Kidney (tissue), 14 donors: Measurements from ENCODE around the gene JMJD1C. TPM values are rescaled to one million over a fixed set of nuclear protein-coding genes. Genes with fewer than 3 reads are reported as not detected.

Experiments used
- DNase-seq, 5 donors: peaks; one replicate each; pipeline ENCODE4 v3.0.0-alpha.2; 2013 to 2020
- FAIRE-seq: peaks from 2 replicates; lab custom pipeline; 2012; peaks lifted over from hg19 to GRCh38; lab: Jason Lieb, UNC
- H3K27ac ChIP-seq, 2 donors: one replicate each; pipeline ENCODE4 v1.7.0; 2013; ENCODE audit warnings: low read depth in 2 of 2, low read length in 2 of 2, inconsistent platforms in 1 of 2
- H3K27me3 ChIP-seq: one replicate; pipeline ENCODE4 v1.7.1; 2013; ENCODE audit warnings: low read length, inconsistent platforms; ENCODE audit not compliant: control insufficient read depth, insufficient read depth
- H3K36me3 ChIP-seq, 3 donors: one replicate each; pipeline versions ENCODE4 v1.7.0 to v1.7.1; 2013; ENCODE audit warnings: low read length in 3 of 3, control low read depth in 1 of 3, inconsistent platforms in 1 of 3; ENCODE audit not compliant: insufficient read depth in 3 of 3, control insufficient read depth in 2 of 3
- H3K4me1 ChIP-seq, 3 donors: one replicate each; pipeline versions ENCODE4 v1.7.0 to v1.7.1; 2013; ENCODE audit warnings: low read length in 3 of 3, inconsistent platforms in 1 of 3, low read depth in 1 of 3; ENCODE audit not compliant: control insufficient read depth in 2 of 3, insufficient read depth in 2 of 3
- H3K4me3 ChIP-seq, 3 donors: one replicate each; pipeline versions ENCODE4 v1.7.0 to v1.8.1; 2013; ENCODE audit warnings: low read length in 3 of 3, control low read depth in 1 of 3, inconsistent platforms in 1 of 3
- H3K9ac ChIP-seq, 3 donors: one replicate each; pipeline versions ENCODE4 v1.7.0 to v1.7.1; 2013; ENCODE audit warnings: low read length in 3 of 3, control low read depth in 1 of 3, inconsistent platforms in 1 of 3
- H3K9me3 ChIP-seq, 3 donors: one replicate each; pipeline versions ENCODE4 v1.7.0 to v1.7.1; 2013; ENCODE audit warnings: low read length in 3 of 3, control low read depth in 1 of 3, inconsistent platforms in 1 of 3; ENCODE audit not compliant: control insufficient read depth in 2 of 3, insufficient read depth in 1 of 3
- intact Hi-C: fragments of 100-400 bp; cut with DNase I; formaldehyde crosslinking; loops from one replicate; pipeline ENCODE4 v1.11.1; 2022
- polyA plus RNA-seq: library from polyadenylated mRNA; stranded (reverse); fragments of 350-450 nt; fragmentation: Illumina TruSeq; extraction: RNeasy Lipid Tissue Mini Kit (QIAGEN cat#74804); gene quantifications from one replicate; pipeline ENCODE4 v1.2.3, GENCODE V29; 2014; ENCODE audit warnings: low read depth, low replicate concordance; ENCODE audit not compliant: insufficient read depth
- total RNA-seq: library from RNA; stranded (reverse); fragmentation: NEBNext Ultra II Directional; extraction: Animal tissue kit (Norgen Biotek cat#: 25700); gene quantifications from one replicate; pipeline ENCODE4 v1.2.1, GENCODE V29; 2021
- TF ChIP-seq, protein P1 (sequence below): IDR thresholded peaks from 3 replicates; pipeline ENCODE4 v1.5.1; 2012; ENCODE audit warnings: mild to moderate bottlenecking, moderate library complexity, borderline replicate concordance; ENCODE audit not compliant: insufficient read depth; ENCODE audit errors: extremely low read depth
- donor health status: control.
- donor health status: control.
- donor health status: control.
- donor health status: control.
- donor health status: control.
- donor health status: DM: yes; HTN: yes; CAD: no.
- donor health status: Normal renal cell carcinoma (clear cell type).

The JMJD1C gene
- total and polyA plus RNA-seq, 2 donors from 2014 or later: 18.9 to 92.9 TPM

GRCh38 chr10:63436225-63436624, 29.6 kb downstream of the JMJD1C start:
- Histone ChIP-seq H3K9me3 (no peaks in the 10 kb centered on the region), H3K27ac (no peak overlapping the region), H3K4me1 (no peaks in the 10 kb centered on the region), H3K4me3 (no peak overlapping the region), H3K36me3 (no peaks in the 10 kb centered on the region), H3K9ac (no peak overlapping the region), H3K27me3 (no peaks in the 10 kb centered on the region)
- no peak for DNase-seq
- TF ChIP-seq, protein P1, sequence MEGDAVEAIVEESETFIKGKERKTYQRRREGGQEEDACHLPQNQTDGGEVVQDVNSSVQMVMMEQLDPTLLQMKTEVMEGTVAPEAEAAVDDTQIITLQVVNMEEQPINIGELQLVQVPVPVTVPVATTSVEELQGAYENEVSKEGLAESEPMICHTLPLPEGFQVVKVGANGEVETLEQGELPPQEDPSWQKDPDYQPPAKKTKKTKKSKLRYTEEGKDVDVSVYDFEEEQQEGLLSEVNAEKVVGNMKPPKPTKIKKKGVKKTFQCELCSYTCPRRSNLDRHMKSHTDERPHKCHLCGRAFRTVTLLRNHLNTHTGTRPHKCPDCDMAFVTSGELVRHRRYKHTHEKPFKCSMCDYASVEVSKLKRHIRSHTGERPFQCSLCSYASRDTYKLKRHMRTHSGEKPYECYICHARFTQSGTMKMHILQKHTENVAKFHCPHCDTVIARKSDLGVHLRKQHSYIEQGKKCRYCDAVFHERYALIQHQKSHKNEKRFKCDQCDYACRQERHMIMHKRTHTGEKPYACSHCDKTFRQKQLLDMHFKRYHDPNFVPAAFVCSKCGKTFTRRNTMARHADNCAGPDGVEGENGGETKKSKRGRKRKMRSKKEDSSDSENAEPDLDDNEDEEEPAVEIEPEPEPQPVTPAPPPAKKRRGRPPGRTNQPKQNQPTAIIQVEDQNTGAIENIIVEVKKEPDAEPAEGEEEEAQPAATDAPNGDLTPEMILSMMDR: no peak
- intact Hi-C loops: no loop called here
- FAIRE-seq: no peak

DNA sequence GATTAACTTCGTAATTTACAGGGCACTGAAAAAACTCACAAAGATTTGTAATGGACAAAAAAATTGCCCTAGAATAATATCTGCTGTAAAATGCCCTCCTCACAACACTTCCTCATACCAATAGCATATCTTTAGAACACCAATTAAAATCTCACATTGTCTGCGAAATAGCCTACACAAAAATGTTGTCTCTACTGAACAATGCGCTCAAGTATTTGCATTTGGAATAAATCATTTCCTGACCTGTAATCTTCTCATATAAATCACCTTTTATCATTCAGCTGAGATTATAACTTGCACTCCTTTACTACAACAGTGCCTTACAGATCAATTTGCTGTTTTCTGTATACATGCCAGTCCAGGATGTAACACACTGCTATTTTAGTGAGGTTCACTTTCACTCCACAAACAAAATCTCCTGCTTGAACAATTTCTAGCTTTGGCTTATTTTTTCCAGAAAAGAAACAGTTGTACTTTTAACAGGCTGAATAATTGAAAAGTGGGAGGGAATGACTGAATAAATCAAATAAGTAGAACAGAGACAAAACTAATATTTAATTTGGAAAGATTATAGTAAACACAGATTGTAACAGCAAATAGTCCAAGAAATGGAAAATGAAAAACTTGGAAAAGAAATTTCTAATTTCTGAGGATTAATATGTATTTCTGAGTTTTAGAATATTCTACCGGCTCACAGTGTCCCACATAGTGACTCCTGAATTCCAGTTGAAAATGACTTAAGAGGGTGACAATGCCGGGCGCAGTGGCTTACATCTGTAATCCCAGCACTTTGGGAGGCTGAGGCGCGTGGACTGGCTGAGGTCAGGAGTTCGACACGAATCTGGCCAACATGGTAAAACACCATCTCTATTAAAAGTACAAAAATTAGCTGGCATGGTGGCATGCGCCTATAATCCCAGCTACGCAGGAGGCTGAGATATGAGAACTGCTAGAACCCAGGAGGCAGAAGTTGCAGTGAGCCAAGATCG, 30.6 kb downstream of the JMJD1C start:
- TF ChIP-seq, protein P1: no peak
- Histone ChIP-seq H3K9ac (no peak overlapping the region), H3K4me1 (no peaks in the 10 kb centered on the region), H3K9me3 (no peaks in the 10 kb centered on the region), H3K27me3 (no peaks in the 10 kb centered on the region), H3K36me3 (no peaks in the 10 kb centered on the region), H3K27ac (no peak overlapping the region), H3K4me3 (no peak overlapping the region)
- intact Hi-C loops: no loop called here
- DNase-seq: no peak
- no peak for FAIRE-seq

DNA sequence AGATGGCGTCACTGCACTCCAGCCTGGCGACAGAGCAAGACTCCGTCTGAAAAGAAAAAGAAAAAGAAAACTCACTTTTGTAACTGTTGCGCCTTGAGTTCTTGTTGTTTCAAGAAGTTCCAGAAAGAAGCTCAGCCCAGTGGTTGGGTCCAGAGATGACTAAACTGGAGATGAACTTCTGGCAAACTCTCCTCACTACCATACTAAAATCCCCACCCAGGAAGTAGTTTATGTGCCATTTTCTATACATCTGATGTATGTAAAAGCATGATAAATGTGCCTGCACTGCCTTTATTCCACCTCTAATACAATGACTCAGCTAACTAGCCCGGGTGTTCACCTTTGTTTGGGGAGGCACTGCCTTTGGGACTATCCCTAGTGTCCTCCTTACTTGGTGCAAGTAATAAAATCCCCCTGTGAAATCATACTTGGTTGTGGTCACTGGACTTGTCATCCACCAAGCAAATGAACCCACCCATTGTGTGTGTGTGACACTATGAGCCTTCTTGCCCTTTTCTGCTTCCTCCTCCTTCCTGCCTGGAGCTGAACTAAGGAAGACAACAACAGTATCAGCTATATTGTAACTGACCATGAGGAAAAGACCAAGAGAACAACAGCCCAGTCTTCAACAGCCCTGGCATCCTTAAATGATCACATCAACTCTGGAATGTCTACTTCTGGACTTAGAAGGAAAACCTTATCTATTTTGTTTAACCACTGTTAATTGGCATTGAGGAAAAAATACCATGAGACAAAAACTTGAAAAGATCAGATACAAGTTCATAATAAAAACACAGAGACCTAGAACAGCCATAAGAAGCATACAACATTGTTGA, 33.6 kb downstream of the JMJD1C start:
- Histone ChIP-seq H3K9ac (no peak overlapping the region), H3K36me3 (no peaks in the 10 kb centered on the region), H3K27ac (no peak overlapping the region), H3K27me3 (no peaks in the 10 kb centered on the region), H3K9me3 (no peaks in the 10 kb centered on the region), H3K4me1 (peaks cover 0 to 7% (median 0%) of the 10 kb centered on the region in 3 donors), H3K4me3 (no peak overlapping the region)
- no peak for FAIRE-seq
- no peak for DNase-seq
- intact Hi-C loops: no loop called here
- TF ChIP-seq, protein P1: no peak
